Activated CD4-positive, alpha-beta T cell treated with anti-CD3 and anti-CD28 coated beads, Interleukin-2, amount 50 U/mL, for 1 hour (primary cell): ENCODE measurements around the gene NUDC.
"Not testable (repeated sequence)": the region's sequence is repeated elsewhere in the genome, so short reads cannot be mapped to it uniquely, and the experiment has no call there.

Experiments used
- DNase-seq: peaks from one replicate; pipeline ENCODE4 v3.0.0-alpha.2; 2020

Gene NUDC

DNA sequence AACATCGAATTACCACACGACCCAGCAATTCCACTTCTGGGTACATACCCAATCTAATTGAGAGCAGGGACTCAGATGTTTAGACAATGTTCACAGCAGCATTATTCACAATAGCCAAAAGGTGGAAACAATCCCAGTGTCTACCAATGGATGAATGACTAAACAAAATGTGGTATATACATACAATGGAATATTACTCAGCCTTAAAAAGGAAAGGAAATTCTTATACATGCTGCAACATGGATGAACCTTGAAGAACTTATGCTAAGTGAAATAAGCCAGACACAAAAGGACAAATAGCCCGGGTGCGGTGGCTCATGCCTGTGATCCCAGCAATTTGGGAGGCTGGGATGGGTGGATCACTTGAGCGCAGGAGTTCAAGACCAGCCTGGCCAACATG is 31.8 kb downstream of the NUDC start:
- DNase-seq: no peak

DNA sequence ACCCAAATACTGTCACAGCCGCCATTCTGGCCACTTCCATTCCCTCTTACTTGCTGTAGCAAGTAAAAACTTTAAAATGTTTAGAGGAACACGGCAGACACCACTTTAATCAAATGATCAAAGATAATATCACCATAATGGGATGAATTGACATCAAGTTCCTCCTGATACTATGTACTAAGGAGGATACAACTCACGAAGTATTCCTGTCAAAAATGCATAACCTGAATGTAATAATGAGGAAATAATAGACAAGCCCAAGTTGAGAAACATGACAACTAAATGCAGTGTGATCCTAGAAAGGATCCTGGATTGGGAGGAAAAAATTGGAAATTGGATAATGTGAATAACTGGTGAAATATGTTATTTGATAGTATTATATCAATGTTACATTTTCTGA is 34.8 kb downstream of the NUDC start:
- DNase-seq: no peak

DNA sequence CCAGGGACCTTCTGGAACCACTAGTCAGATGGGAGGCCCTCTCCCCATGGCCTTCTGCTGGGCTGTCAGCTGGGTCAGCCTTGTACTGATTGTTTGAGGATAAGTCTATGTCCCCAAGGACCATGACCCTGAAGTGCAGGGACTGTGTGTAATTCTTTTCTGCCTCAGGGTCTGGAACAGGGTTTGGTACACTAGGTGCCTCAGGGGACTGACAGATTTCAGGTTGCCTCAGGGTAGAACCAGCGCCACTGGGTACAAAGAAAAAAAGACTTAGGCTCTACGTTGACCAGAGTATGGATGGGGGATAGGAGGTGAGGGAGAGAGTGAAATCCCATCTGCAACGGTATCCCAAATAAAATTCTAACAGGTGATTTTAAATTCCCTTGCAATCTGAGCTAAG is 35.8 kb downstream of the NUDC start:
- no peak for DNase-seq

DNA sequence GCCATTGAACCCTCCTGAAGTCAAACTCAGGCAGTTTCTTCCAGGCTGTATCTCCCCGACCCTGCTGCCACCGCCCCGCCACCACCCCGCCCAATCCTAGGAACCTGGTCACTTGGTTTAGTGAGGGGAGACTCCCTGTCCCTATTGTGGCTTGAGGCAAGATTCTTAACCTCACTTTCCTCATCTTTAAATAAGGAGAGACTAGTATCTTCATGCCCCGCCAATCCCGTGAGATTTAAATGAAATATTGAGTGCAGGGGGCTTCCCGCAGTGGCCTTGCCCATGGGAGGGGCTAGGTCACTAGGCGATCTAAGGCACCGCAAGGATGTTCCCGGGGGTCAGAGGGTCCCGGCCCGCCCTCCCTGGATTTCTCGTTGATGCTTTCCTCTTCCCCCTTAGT is 37.7 kb downstream of the NUDC start:
- no peak for DNase-seq

DNA sequence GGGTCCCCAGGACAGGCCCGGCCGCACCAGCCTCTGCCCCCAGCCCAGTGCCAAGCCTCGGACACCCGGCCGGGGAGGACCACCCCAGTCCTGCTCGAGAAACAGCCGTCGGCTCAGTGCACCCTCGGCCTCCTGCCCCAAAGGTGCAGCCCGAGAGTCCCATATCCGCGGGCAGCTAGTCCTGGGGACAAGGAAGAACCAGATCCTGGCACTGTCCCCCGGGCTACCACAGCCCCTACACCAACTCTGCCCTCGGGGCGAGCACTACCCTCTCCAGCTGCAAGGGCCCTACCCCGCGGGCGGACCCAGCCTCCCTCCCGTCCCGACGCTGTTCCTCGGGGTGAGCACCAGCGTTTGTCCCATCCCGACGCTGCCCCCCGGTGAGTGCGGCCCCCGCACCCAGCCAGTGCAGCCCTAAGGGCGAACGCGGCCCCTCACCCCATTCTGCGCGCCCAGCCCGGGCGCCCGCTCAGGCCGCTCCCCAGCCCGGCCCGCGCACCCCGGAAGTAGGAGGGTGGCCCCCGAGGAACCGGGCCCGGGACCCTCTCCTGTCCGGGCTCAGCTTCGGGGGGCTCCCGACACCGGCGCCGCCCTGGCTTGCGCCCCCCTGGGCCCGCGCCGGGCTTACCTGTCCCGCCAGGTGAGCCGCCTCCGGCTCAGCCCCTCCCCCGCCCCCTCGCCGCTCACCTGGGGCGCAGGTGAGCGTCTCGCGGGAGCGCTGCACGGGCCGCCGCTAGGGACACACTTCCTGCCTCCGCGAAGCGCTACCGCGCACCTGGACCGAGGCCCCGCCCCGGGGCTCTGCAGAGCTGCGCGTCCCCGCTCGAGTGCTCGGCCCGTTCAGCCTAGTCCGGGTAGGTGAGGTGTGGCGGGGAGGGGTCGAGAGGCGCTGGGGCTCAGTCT is 38.4 kb downstream of the NUDC start, which contains the start of gene KDF1:
Gene KDF1, minus strand, starts transcription at position 747 of the 903 bp plus-strand sequence. CDS start 8,088 bp downstream, outside the sequence.
- DNase-seq: peak; percentile 64

DNA sequence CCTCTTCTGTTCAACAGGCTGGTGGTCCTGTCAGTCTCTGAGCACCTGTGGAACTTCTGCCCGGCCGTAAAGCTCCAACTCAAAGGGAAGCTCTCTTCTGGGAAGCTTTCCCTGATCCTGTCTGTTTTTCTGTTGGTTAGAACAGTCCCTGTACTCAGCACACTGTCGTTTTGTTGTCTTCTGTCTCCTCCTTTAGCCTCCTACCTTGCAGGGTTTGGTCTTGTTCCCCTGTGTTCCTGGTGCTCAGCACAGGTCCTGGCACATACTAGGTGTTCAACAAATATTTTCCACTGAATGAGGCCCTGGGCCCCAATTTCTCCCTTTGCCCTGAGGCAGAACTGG is 39.1 kb downstream of the NUDC start:
- no peak for DNase-seq

DNA sequence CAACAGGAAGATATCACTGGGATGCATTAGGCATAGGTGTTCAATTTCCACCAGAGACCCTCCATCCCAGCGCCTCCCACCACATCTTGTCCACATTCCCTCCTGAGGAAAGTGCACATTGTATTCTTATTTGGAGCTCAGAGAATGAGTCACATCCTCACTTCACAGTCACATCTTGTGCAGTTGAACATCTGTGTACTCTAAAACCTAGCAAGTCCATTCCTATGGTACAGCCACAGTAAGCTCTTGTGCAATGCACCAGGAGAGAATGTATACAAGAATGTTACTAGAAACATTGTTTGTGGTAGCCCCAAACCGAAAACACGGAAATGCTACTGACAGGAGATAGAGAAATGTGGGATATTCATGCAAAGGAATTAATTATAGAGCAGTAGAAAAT is 40.3 kb downstream of the NUDC start:
- DNase-seq: no peak

DNA sequence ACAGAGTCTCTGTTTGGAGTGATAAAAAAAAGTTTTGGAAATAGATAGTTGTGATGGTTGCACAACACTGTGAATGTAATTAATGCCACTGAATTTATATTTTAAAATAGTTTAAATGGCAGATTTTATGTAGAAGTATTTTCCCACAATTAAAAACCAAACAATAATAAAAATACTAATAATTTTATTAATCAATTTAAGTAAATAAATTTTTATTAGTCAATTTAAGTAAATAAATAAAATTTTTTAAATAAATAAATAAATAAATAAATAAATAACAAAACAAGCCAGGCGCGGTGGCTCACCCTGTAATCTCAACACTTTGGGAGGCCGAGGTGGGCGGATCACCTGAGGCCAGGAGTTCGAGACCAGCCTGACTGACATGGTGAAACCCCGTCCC is 43.7 kb downstream of the NUDC start:
- no peak for DNase-seq

DNA sequence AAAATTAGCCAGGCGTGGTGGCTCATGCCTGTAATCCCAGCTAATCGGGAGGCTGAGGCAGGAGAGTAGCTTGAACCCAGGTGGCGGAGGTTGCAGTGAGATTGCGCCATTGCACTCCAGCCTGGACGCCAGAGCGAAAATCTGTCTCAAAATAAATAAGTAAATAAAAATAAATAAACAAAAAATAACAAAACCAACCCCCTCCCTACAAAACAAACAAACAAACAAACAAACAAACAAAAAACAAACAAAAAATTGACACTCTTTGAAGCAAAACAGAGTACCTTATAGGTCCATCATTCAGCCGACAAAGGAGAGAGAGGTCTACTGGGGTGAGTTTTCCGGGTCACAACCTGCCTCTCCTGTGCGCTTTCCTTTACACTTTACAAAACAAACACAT is 44.1 kb downstream of the NUDC start:
- DNase-seq: no peak

DNA sequence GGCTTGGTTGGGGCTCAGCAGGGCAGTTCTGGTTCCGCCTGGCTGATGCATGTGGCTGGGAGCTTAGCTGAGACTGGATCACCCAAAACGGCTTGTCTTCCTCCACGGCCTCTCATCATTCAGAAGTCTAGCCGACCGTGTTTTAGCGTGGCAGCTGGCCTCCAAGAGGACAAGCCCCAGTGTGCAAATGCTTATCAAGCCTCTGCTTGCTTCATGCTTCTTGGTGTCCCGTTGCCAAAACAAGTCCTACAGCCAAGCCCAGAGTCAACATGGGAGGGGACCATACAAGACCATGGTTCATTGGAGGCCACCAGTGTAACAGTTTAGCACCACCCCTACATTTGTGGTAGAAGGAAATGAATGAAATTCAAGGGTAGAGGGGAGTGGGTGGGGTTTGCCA is 49.3 kb downstream of the NUDC start:
- DNase-seq: no peak

DNA sequence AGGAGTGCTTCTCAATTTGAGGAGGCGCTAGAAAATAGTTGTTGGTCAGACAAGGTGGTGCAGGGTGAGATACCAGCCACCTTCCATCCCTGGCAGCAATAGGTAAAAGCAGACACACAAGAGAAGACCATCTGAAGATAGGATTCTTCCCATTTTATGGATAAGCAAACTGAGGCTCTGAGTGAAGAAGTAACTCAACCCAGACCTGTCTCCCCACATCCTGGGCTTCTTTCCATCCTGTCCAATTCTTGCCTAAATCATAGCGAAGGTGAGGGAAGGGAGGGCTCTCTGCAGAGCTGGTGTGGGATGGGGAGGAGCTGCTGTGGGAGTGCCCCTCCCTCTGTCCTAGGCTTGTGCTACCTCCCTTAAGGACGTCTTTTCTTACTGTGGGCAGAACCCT is 50.0 kb downstream of the NUDC start:
- no peak for DNase-seq

DNA sequence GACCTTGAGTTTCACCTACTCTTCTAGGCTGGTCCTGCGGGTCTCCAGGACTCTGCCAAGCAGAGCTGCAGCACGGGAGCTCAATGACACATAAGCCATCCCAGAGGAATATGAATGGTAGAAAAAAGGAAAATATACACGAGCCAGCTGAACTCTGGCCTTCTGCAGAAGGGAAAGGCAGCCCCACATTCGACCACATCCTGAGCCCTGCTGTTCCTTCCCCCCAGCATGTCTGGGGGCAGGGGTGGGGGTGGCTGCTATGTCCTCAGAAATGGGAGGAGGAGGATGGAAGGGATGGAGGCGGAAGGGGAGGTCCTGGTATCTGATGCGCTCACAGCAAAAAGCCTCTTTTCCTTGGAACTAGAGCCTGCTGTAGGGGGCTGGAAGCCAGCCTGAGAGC is 50.8 kb downstream of the NUDC start:
- no peak for DNase-seq

DNA sequence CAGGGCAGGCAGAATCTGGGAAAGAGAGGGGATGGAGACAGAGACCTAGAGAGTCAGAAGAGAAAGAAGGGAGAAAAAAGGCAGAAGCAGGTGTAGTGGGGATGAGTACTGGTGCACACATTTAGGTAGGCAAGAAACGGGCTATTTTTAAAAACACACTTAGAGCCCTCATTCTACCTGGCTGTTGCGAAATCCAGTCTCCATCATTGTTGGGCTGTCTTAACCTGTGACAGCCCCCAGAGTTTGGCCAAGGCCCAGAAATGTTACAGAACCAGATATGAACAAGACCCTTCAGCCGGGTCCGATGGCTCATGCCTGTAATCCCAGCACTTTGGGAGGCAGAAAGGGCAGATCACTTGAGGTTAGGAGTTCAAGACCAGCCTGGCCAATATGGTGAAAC is 51.3 kb downstream of the NUDC start:
- no peak for DNase-seq

DNA sequence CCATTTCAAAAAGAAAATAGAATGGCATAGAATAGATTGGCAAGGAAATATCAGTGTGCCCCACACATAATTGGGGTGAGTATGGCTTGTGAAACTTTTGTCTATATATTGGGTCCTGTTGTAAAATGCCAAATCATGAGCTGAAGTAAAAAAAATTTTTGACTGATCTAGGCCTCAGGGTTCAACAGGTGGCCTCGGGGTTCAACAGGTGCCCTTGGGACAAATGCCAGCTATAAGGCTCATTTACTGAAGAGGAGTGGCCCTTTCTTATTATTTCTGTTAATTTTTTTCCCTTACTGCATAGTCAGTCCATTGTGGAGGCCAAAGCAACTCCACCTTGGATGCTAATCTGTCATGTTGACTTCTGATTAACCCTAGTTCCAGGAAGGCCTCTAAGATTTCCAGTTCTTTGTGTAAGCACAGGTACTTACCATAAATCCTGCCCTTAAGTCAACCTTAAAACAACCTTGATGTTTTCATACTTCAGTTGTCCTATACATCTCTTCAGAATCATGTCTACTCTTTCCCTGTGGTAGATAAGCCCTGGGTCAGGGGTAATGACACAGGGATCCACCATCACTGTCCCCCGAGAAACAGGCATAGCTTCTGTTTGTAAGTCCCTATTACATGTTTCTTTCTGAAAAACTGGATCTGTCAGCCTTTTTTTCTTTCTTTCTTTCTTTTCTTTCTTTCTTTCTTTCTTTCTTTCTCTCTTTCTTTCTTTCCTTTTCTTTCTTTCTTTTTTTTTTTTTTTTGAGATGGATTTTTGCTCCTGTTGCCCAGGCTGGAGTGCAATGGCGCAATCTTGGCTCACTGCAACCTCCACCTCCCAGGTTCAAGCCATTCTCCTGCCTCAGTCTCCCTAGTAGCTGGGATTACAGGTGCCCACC is 55.3 kb downstream of the NUDC start:
- no peak for DNase-seq

DNA sequence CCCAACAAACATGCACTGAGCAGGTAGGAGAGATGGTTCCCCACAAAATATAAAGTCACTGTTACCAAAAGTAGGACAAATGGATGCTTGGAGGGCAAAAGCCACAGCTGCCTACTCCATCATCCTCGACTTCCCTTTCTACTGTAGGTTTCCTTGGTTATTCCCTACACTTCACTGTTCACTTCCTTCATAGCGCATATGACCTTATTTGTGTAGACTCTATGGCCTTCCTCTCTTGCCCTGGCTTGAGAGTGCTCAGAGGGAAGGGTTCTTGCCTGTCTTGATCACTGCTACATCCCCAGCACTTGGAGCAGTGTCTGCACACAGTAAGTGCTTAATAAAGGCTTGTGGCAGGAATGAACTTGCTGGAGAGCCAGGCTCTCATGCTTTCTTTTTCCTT is 57.4 kb downstream of the NUDC start:
- DNase-seq: no peak

DNA sequence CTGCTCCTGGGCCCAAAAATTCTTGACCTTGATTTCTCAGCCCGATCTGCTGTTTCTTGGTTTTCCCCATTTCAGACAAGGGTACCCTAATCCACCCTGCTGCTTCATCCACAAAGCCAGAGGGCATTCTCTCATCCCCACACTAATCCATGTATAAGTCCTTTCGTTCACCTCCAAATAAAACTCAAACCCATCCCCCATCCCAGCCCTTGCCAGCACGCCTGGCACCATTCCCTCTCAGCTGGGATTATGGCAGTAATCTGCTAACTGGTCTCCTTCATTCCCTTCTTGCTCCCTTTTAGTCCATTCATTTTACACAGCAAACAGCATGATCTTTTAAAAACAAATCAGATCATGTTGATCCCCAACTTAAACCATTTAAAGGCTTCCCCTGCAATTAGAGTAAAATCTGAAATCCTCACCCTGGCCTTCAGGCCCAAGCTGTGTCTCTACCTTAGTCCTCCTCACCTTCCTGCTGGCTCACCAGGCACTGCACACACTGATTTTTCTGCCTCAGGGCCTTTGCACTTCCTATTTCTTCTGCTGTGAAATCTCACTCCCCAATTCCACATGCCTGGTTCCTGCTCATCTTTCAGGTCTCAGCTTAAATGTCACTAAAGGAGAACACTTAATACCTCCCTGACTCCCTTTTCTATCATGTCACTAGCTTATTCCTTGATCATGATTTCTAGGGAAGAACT is 59.8 kb downstream of the NUDC start:
- no peak for DNase-seq

DNA sequence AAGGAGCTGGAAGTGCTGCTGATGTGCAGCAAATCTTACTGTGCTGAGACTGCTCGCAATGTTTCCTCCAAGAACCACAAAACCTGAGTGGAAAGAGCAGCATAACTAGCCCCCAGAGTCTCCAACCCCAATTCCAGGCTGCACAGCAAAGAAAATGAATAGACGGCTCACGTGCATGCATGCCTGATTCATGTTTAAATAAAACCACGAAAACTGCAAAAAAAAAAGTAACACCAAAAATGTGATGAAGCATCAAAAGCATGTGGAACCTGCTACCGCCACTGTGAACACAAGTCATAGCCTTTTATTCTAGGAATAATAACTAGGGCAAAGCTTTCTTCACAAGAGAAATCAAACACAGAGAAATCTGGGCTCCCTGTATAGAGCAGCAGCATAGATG is 62.3 kb downstream of the NUDC start:
- DNase-seq: no peak

DNA sequence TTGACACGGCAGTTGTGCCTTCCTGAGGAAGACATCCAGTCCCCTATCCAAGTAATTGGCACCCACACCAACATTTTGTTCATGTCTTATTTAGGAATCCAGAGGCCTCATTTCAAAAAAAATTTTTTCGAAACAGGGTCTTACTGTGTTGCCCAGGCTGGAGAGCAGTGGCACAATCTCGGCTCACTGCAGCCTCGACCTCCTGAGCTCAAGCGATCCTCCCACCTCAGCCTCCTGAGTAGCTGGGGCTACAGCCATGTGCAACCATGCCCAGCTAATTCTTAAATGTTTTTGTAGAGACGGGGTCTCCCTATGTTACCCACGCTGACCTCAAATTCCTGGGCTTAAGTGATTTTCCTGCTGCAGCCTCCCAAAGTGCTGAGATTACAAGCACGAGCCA is 62.7 kb downstream of the NUDC start:
- no peak for DNase-seq

DNA sequence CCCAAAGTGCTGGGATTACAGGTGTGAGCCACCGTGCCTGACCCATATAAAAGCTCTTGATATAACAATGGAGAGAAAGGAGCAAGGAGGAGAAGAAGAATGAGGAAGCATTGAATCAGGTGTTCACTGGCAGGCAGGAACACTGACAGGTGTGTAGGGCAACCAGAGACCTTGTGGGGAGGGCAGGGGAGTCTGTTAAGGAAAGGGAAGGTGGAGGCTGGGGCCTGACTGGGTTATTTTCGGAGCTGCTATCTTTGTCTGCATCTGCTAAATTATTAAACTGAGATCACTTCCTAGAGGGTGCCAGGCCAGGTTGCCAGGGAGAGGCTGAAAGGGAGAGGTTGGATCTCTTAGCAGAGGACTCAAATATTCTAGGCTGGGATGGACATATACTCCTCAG is 65.1 kb downstream of the NUDC start:
- no peak for DNase-seq

DNA sequence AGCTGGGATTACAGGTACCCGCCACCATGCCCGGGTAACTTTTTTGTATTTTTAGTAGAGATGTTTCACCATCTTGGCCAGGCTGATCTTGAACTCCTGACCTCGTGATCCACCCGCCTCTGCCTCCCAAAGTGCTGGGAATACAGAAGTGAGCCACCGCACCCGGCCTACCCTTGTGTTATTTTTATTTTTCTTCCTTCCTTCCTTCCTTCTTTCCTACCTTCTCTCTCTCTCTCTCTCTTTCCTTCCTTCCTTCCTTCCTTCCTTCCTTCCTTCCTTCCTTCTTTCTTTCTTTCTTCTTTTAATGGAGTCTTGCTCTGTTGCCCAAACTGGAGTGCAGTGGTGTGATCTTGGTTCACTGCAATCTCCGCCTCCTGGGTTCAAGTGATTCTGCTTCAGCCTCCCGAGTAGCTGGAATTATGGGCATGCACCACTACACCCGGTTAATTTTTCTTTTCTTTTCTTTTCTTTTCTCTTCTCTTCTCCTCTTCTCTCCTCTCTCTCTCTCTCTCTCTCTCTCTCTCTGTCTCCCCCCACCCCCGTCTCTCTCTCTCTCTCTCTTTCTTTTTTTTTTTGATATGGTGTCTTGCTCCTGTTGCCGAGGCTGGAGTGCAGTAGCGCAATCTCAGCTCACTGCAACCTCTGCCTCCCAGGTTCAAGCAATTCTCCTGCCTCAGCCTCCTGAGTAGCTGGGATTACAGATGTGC is 68.0 kb downstream of the NUDC start:
- DNase-seq: not testable (repeated sequence)

DNA sequence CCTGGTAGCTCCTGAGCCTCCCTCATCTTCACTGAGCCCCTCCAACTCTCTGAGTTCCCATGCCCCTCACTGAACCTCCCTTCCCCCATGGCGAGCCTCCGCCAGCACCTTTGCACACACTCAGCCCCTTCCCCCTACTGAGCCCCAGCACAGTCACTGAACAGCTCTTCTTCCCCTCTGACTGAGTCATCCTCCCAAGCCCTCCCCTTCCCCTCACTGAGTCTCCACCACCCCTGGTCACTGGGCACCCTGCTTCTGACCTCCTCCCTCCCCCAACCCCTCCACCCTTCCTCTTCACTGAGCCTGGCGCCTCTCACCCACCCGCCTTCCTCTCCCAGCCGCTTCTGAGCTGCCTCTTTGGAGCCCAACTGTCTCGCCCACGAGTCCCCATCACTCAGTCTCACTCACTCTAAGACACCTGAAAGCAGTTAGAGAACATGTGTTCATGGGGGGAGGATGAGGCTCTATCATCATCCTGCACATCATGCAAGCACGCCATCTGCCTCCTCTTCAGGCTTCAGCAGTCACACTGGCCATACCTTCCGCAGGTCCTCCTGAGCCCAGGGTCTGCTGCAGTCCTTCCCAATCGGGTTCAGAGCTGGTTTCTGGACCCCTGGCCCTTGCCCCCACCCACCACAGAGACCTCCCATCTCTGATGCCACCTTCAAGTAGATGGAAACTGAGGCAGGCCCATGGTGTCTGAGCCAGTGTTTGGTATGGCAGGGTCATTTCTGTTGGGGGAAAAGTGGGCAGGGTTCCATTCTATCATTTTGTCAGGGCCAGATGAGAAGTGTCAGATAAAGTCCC is 70.0 kb downstream of the NUDC start:
- no peak for DNase-seq
